SK-N-MC (cell line): ENCODE results near the gene SLC25A24.

Experiments
- EZH2 ChIP-seq: fragments of 200-600 bp; sonication (generic); IDR thresholded peaks from one replicate; pipeline ENCODE4 v1.6.1; 2017; ENCODE audit warnings: antibody characterized with exemption
- POLR2AphosphoS5 ChIP-seq: IDR thresholded peaks from 2 replicates; pipeline ENCODE4 v1.6.1; 2012; ENCODE audit warnings: mild to moderate bottlenecking, low read depth, low read length, borderline replicate concordance

DNA sequence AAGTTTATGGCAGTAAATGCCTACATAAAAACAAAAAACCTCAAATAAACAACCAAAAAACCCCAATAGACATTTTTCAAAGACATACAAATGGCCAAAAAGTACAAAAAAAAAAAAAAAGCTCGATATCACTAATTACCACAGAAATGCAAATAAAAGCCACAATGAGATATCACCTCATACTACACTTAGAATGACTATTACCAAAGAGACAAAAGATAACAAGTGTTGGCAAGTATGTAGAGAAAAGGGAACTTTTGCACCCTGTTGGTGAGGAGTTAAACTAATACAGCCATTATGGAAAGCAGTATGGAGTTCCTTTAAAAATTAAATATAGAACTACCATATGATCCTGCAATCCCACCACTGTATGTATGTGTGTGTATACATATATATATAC is 21.1 kb downstream of the SLC25A24 start:
- TF ChIP-seq POLR2AphosphoS5 (no peak), EZH2 (no peak)
